ENCODE data around the gene NIBAN1. TPM values are rescaled to one million over a fixed set of nuclear protein-coding genes. Genes with fewer than 3 reads are reported as not detected.
"Not testable (repeated sequence)": the region's sequence is repeated elsewhere in the genome, so short reads cannot be mapped to it uniquely, and the experiment has no call there.

NIBAN1 gene
- total RNA-seq, 1 donor from 2014 or later: 68.4 TPM

GRCh38 chr1:184958554-184959353, 15.6 kb downstream of the NIBAN1 start:
- H3K4me3 ChIP-seq (ENCODE audit: low read length in 3 of 3): peak overlapping the region in 1 of 3 donors; percentile 28
- no peaks in the 10 kb centered on the region for H3K9me3 ChIP-seq (ENCODE audit: control insufficient read depth in 3 of 3, low read length in 3 of 3)
- H3K9ac ChIP-seq (ENCODE audit: low read depth in 1 of 3, low read length in 3 of 3): no peak overlapping the region
- no peaks in the 10 kb centered on the region for H3K36me3 ChIP-seq (ENCODE audit: control insufficient read depth in 3 of 3, insufficient read depth in 3 of 3, low read length in 3 of 3)
- H3K4me1 ChIP-seq (ENCODE audit: control insufficient read depth in 3 of 3, insufficient read depth in 3 of 3, low read length in 3 of 3): peaks cover 7 to 22% (median 15%) of the 10 kb centered on the region in 3 donors
- peak overlapping the region; percentile 75 for H3K27ac ChIP-seq (ENCODE audit: low read depth, low read length)
- H3K27me3 ChIP-seq (ENCODE audit: control insufficient read depth in 3 of 3, insufficient read depth in 3 of 3, low read length in 3 of 3): no peaks in the 10 kb centered on the region

GRCh38 chr1:184957901-184958300, 16.4 kb downstream of the NIBAN1 start:
- not testable (repeated sequence) for H3K9ac ChIP-seq (ENCODE audit: low read depth in 1 of 3, low read length in 3 of 3); H3K9me3 ChIP-seq (ENCODE audit: control insufficient read depth in 3 of 3, low read length in 3 of 3); H3K27me3 ChIP-seq (ENCODE audit: control insufficient read depth in 3 of 3, insufficient read depth in 3 of 3, low read length in 3 of 3); H3K36me3 ChIP-seq (ENCODE audit: control insufficient read depth in 3 of 3, insufficient read depth in 3 of 3, low read length in 3 of 3); H3K4me3 ChIP-seq (ENCODE audit: low read length in 3 of 3)
- H3K27ac ChIP-seq (ENCODE audit: low read depth, low read length): peak overlapping the region; percentile 75
- peaks cover 7 to 22% (median 15%) of the 10 kb centered on the region in 3 donors for H3K4me1 ChIP-seq (ENCODE audit: control insufficient read depth in 3 of 3, insufficient read depth in 3 of 3, low read length in 3 of 3)

GRCh38 chr1:184956999-184957700, 17.2 kb downstream of the NIBAN1 start:
- Histone ChIP-seq H3K4me3 (ENCODE audit: low read length in 3 of 3) (no peak overlapping the region), H3K9ac (ENCODE audit: low read depth in 1 of 3, low read length in 3 of 3) (no peak overlapping the region), H3K36me3 (ENCODE audit: control insufficient read depth in 3 of 3, insufficient read depth in 3 of 3, low read length in 3 of 3) (no peaks in the 10 kb centered on the region), H3K4me1 (ENCODE audit: control insufficient read depth in 3 of 3, insufficient read depth in 3 of 3, low read length in 3 of 3) (peaks cover 7 to 22% (median 15%) of the 10 kb centered on the region in 3 donors), H3K27ac (ENCODE audit: low read depth, low read length) (peak overlapping the region; percentile 19), H3K9me3 (ENCODE audit: control insufficient read depth in 3 of 3, low read length in 3 of 3) (no peaks in the 10 kb centered on the region), H3K27me3 (ENCODE audit: control insufficient read depth in 3 of 3, insufficient read depth in 3 of 3, low read length in 3 of 3) (no peaks in the 10 kb centered on the region)

GRCh38 chr1:184954232-184954995, 19.9 kb downstream of the NIBAN1 start:
- no peaks in the 10 kb centered on the region for H3K36me3 ChIP-seq (ENCODE audit: control insufficient read depth in 3 of 3, insufficient read depth in 3 of 3, low read length in 3 of 3)
- H3K4me1 ChIP-seq (ENCODE audit: control insufficient read depth in 3 of 3, insufficient read depth in 3 of 3, low read length in 3 of 3): peaks cover 7 to 21% (median 11%) of the 10 kb centered on the region in 3 donors
- H3K27ac ChIP-seq (ENCODE audit: low read depth, low read length): peak overlapping the region; percentile 9
- H3K4me3 ChIP-seq (ENCODE audit: low read length in 3 of 3): no peak overlapping the region
- no peaks in the 10 kb centered on the region for H3K27me3 ChIP-seq (ENCODE audit: control insufficient read depth in 3 of 3, insufficient read depth in 3 of 3, low read length in 3 of 3)
- no peak overlapping the region for H3K9ac ChIP-seq (ENCODE audit: low read depth in 1 of 3, low read length in 3 of 3)
- no peaks in the 10 kb centered on the region for H3K9me3 ChIP-seq (ENCODE audit: control insufficient read depth in 3 of 3, low read length in 3 of 3)

- Histone ChIP-seq H3K9me3 (ENCODE audit: control insufficient read depth in 3 of 3, low read length in 3 of 3) (no peaks in the 10 kb centered on the region), H3K9ac (ENCODE audit: low read depth in 1 of 3, low read length in 3 of 3) (no peak overlapping the region), H3K4me3 (ENCODE audit: low read length in 3 of 3) (no peak overlapping the region), H3K27me3 (ENCODE audit: control insufficient read depth in 3 of 3, insufficient read depth in 3 of 3, low read length in 3 of 3) (no peaks in the 10 kb centered on the region), H3K36me3 (ENCODE audit: control insufficient read depth in 3 of 3, insufficient read depth in 3 of 3, low read length in 3 of 3) (no peaks in the 10 kb centered on the region), H3K4me1 (ENCODE audit: control insufficient read depth in 3 of 3, insufficient read depth in 3 of 3, low read length in 3 of 3) (peaks cover under 1 to 14% (median 4%) of the 10 kb centered on the region in 3 donors), H3K27ac (ENCODE audit: low read depth, low read length) (peak overlapping the region; percentile 9)
Observed at GRCh38 chr1:184953600-184954219, 20.6 kb downstream of the NIBAN1 start.

- Histone ChIP-seq H3K9me3 (ENCODE audit: control insufficient read depth in 3 of 3, low read length in 3 of 3) (no peaks in the 10 kb centered on the region), H3K27ac (ENCODE audit: low read depth, low read length) (no peak overlapping the region), H3K4me1 (ENCODE audit: control insufficient read depth in 3 of 3, insufficient read depth in 3 of 3, low read length in 3 of 3) (peaks cover 0 to 7% (median 2%) of the 10 kb centered on the region in 3 donors), H3K27me3 (ENCODE audit: control insufficient read depth in 3 of 3, insufficient read depth in 3 of 3, low read length in 3 of 3) (no peaks in the 10 kb centered on the region), H3K4me3 (ENCODE audit: low read length in 3 of 3) (no peak overlapping the region), H3K36me3 (ENCODE audit: control insufficient read depth in 3 of 3, insufficient read depth in 3 of 3, low read length in 3 of 3) (no peaks in the 10 kb centered on the region), H3K9ac (ENCODE audit: low read depth in 1 of 3, low read length in 3 of 3) (no peak overlapping the region)
Observed at GRCh38 chr1:184952428-184952827, 21.9 kb downstream of the NIBAN1 start.

GRCh38 chr1:184951788-184952187, 22.5 kb downstream of the NIBAN1 start:
- peaks cover 0 to 4% (median 0%) of the 10 kb centered on the region in 3 donors for H3K4me1 ChIP-seq (ENCODE audit: control insufficient read depth in 3 of 3, insufficient read depth in 3 of 3, low read length in 3 of 3)
- H3K4me3 ChIP-seq (ENCODE audit: low read length in 3 of 3): no peak overlapping the region
- H3K27me3 ChIP-seq (ENCODE audit: control insufficient read depth in 3 of 3, insufficient read depth in 3 of 3, low read length in 3 of 3): no peaks in the 10 kb centered on the region
- no peak overlapping the region for H3K27ac ChIP-seq (ENCODE audit: low read depth, low read length)
- no peaks in the 10 kb centered on the region for H3K9me3 ChIP-seq (ENCODE audit: control insufficient read depth in 3 of 3, low read length in 3 of 3)
- no peak overlapping the region for H3K9ac ChIP-seq (ENCODE audit: low read depth in 1 of 3, low read length in 3 of 3)
- no peaks in the 10 kb centered on the region for H3K36me3 ChIP-seq (ENCODE audit: control insufficient read depth in 3 of 3, insufficient read depth in 3 of 3, low read length in 3 of 3)

GRCh38 chr1:184950906-184951305, 23.4 kb downstream of the NIBAN1 start:
- peaks cover 0 to 3% (median 0%) of the 10 kb centered on the region in 3 donors for H3K4me1 ChIP-seq (ENCODE audit: control insufficient read depth in 3 of 3, insufficient read depth in 3 of 3, low read length in 3 of 3)
- H3K27ac ChIP-seq (ENCODE audit: low read depth, low read length): no peak overlapping the region
- H3K36me3 ChIP-seq (ENCODE audit: control insufficient read depth in 3 of 3, insufficient read depth in 3 of 3, low read length in 3 of 3): no peaks in the 10 kb centered on the region
- no peak overlapping the region for H3K4me3 ChIP-seq (ENCODE audit: low read length in 3 of 3)
- no peak overlapping the region for H3K9ac ChIP-seq (ENCODE audit: low read depth in 1 of 3, low read length in 3 of 3)
- H3K9me3 ChIP-seq (ENCODE audit: control insufficient read depth in 3 of 3, low read length in 3 of 3): no peaks in the 10 kb centered on the region
- no peaks in the 10 kb centered on the region for H3K27me3 ChIP-seq (ENCODE audit: control insufficient read depth in 3 of 3, insufficient read depth in 3 of 3, low read length in 3 of 3)

- Histone ChIP-seq H3K9ac (ENCODE audit: low read depth in 1 of 3, low read length in 3 of 3) (no peak overlapping the region), H3K27ac (ENCODE audit: low read depth, low read length) (no peak overlapping the region), H3K4me1 (ENCODE audit: control insufficient read depth in 3 of 3, insufficient read depth in 3 of 3, low read length in 3 of 3) (peaks cover 0 to 3% (median 0%) of the 10 kb centered on the region in 3 donors), H3K27me3 (ENCODE audit: control insufficient read depth in 3 of 3, insufficient read depth in 3 of 3, low read length in 3 of 3) (no peaks in the 10 kb centered on the region), H3K36me3 (ENCODE audit: control insufficient read depth in 3 of 3, insufficient read depth in 3 of 3, low read length in 3 of 3) (no peaks in the 10 kb centered on the region), H3K9me3 (ENCODE audit: control insufficient read depth in 3 of 3, low read length in 3 of 3) (no peaks in the 10 kb centered on the region), H3K4me3 (ENCODE audit: low read length in 3 of 3) (no peak overlapping the region)
Observed at GRCh38 chr1:184950227-184950626, 24.1 kb downstream of the NIBAN1 start.

All from skeletal muscle tissue (tissue), 4 donors.